Measurements from ENCODE around the gene NLRC5. TPM values are rescaled to one million over a fixed set of nuclear protein-coding genes. Genes with fewer than 3 reads are reported as not detected.

Gene NLRC5
- total RNA-seq, 2 experiments from 2014 or later, result 199 to 305 TPM

DNA sequence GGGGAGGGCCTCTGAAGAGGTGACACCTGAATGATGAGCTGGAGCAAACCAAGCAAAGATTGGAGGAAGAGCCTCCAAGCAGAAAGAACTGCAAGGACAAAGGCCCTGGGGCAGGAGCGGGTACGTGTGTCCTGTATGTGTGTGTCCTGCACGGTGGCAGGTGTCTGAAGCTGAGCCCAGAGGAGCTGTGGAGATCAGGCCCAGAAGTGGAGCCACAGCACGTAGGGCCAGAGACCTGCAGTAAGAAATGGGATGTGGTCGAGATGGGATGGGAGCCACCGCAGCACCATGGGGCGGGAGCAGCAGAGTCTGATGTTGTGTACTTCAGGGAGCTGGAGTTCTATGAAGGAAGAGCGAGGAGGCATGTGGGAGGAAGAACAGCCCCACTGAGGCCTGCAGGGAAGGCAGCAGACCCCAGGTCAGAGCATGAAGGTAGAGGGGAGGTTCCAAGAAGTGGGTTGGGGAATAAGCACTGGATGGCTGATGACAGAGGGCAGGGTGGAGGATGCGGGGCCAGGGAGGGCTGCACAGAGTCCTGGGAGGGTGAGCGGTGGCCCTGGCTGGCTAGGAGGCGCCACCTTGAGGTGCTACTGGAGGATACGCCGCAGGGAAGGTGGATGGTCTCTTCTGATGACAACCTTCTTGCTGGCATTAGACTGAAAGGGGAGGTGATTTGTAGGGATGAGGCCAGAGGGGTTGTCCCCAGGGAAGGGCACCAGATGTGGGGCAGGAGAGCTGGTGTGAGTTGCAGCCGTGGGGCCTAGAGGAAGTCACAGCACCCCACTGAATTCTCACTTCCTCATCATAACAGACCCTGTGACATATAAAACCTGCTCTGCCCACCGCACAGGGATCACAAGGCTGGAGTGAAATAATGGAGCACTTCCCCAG, 38.2 kb upstream of the NLRC5 start:
- peak overlapping the region; percentile 49; the same call in 1 of the 2 replicates for H2AFZ ChIP-seq (ENCODE audit: low read length)
- peaks cover 36% of the 10 kb centered on the region for H3K4me1 ChIP-seq (ENCODE audit: insufficient read depth, low read length, poor library complexity, severe bottlenecking)
- H3K9me3 ChIP-seq (ENCODE audit: low read length), result no peaks in the 10 kb centered on the region
- ChIA-PET CTCF (ENCODE audit: unreplicated experiment) (interaction anchor here (0.7 to 2.2 kb wide), 5 partner anchors 11 to 93 kb away, joined by 3 to 12 read pairs (median 4); partner anchors contain the start of gene CETP), POLR2A (interaction anchor here (0.8 to 2.6 kb wide), 15 partner anchors 10 to 111 kb away, joined by 3 to 11 read pairs (median 5); partner anchors contain the start of gene NLRC5)
- H3K27ac ChIP-seq (ENCODE audit: low read depth, low read length, poor library complexity, severe bottlenecking), result peak overlapping the region; percentile 72
- H3K4me2 ChIP-seq (ENCODE audit: low read length), result peak overlapping the region; percentile 74
- TF ChIP-seq, protein P1, sequence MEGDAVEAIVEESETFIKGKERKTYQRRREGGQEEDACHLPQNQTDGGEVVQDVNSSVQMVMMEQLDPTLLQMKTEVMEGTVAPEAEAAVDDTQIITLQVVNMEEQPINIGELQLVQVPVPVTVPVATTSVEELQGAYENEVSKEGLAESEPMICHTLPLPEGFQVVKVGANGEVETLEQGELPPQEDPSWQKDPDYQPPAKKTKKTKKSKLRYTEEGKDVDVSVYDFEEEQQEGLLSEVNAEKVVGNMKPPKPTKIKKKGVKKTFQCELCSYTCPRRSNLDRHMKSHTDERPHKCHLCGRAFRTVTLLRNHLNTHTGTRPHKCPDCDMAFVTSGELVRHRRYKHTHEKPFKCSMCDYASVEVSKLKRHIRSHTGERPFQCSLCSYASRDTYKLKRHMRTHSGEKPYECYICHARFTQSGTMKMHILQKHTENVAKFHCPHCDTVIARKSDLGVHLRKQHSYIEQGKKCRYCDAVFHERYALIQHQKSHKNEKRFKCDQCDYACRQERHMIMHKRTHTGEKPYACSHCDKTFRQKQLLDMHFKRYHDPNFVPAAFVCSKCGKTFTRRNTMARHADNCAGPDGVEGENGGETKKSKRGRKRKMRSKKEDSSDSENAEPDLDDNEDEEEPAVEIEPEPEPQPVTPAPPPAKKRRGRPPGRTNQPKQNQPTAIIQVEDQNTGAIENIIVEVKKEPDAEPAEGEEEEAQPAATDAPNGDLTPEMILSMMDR (conservative IDR thresholded peaks at IDR 0.05; ENCODE audit: low read length), result peak; percentile 89
- TF ChIP-seq EZH2phosphoT487 (IDR thresholded peaks at IDR 0.05; ENCODE audit: borderline replicate concordance, low read depth, low read length), result no peak
- no peaks in the 10 kb centered on the region for H3K9me2 ChIP-seq (ENCODE audit: insufficient read depth, low read length)
- peak overlapping the region; percentile 27 for H3K4me3 ChIP-seq (ENCODE audit: low read depth, low read length, poor library complexity, severe bottlenecking)
- intact Hi-C loops (cut with micrococcal nuclease; ENCODE audit: unreplicated experiment), result loop anchor here (1.0 to 2.0 kb wide), 3 partner anchors 38 to 158 kb away; no protein-coding TSS in a partner anchor
- no TSS peak for BruUV-seq (replicated peaks)
- no peaks in the 10 kb centered on the region for H4K20me1 ChIP-seq (ENCODE audit: insufficient read depth, low read length)
- peaks cover 24% of the 10 kb centered on the region for H3K36me3 ChIP-seq (ENCODE audit: insufficient read depth, low read length)
- H3K79me2 ChIP-seq (ENCODE audit: insufficient read depth, low read depth, low read length), result no peaks in the 10 kb centered on the region
- peak; percentile 90 for DNase-seq (ENCODE audit: low spot score)

- intact Hi-C loops (cut with micrococcal nuclease; ENCODE audit: unreplicated experiment), result no loop called here
- peaks cover 5% of the 10 kb centered on the region; the same call in 1 of the 2 replicates for H3K36me3 ChIP-seq (ENCODE audit: insufficient read depth, low read length)
- no peak for DNase-seq (ENCODE audit: low spot score)
- no peak overlapping the region for H2AFZ ChIP-seq (ENCODE audit: low read length)
- no peak for TF ChIP-seq EZH2phosphoT487 (IDR thresholded peaks at IDR 0.05; ENCODE audit: borderline replicate concordance, low read depth, low read length)
- TF ChIP-seq, protein P1 (conservative IDR thresholded peaks at IDR 0.05; ENCODE audit: low read length), result no peak
- no peaks in the 10 kb centered on the region for H4K20me1 ChIP-seq (ENCODE audit: insufficient read depth, low read length)
- no TSS peak for BruUV-seq (replicated peaks)
- ChIA-PET POLR2A (interaction anchor here (0.6 to 2.6 kb wide), 5 partner anchors 11 to 90 kb away, joined by 4 to 11 read pairs (median 7); no protein-coding TSS in a partner anchor), CTCF (ENCODE audit: unreplicated experiment) (no interaction called here)
- no peaks in the 10 kb centered on the region for H3K9me2 ChIP-seq (ENCODE audit: insufficient read depth, low read length)
- H3K4me2 ChIP-seq (ENCODE audit: low read length), result no peak overlapping the region
- no peaks in the 10 kb centered on the region for H3K79me2 ChIP-seq (ENCODE audit: insufficient read depth, low read depth, low read length)
- peaks cover 41% of the 10 kb centered on the region for H3K4me1 ChIP-seq (ENCODE audit: insufficient read depth, low read length, poor library complexity, severe bottlenecking)
- no peak overlapping the region for H3K27ac ChIP-seq (ENCODE audit: low read depth, low read length, poor library complexity, severe bottlenecking)
- no peak overlapping the region for H3K4me3 ChIP-seq (ENCODE audit: low read depth, low read length, poor library complexity, severe bottlenecking)
- H3K9me3 ChIP-seq (ENCODE audit: low read length), result no peaks in the 10 kb centered on the region
Measured at GRCh38 chr16:56953006-56953405, 36.4 kb upstream of the NLRC5 start.
